GM12878 (cell line): Measurements from ENCODE around the gene PRPF31. TPM values are rescaled to one million over a fixed set of nuclear protein-coding genes. Genes with fewer than 3 reads are reported as not detected.
A peak's percentile ranks its signal among the peaks of the same experiment; 100 is the strongest.

Experiments used
- ATF3 ChIP-seq: IDR thresholded peaks from 2 replicates; pipeline ENCODE4 v1.6.1; 2011; ENCODE audit warnings: low read depth, mild to moderate bottlenecking, low read length, moderate library complexity, borderline replicate concordance; ENCODE audit errors: extremely low read depth
- BCLAF1 ChIP-seq: fragments of 450-650 bp; IDR thresholded peaks from 2 replicates; pipeline ENCODE4 v1.6.1; 2017; ENCODE audit warnings: antibody characterized with exemption, mild to moderate bottlenecking, moderate library complexity
- BMI1 ChIP-seq: fragments of 450-650 bp; IDR thresholded peaks from 2 replicates; pipeline ENCODE4 v1.6.1; 2016; ENCODE audit warnings: mild to moderate bottlenecking, moderate library complexity, borderline replicate concordance
- CBX5 ChIP-seq: sonication (generic); IDR thresholded peaks from 2 replicates; pipeline ENCODE4 v1.6.1; 2016; ENCODE audit warnings: low read depth, moderate library complexity, mild to moderate bottlenecking, inconsistent platforms
- CUX1 ChIP-seq: IDR thresholded peaks from 2 replicates; pipeline ENCODE4 v1.6.1; 2012; ENCODE audit warnings: improper control_type of control experiment, low read depth, low read length; ENCODE audit not compliant: insufficient replicate concordance
- EZH2 ChIP-seq: IDR thresholded peaks from 2 replicates; pipeline ENCODE4 v1.6.1; 2012; ENCODE audit warnings: low read depth, mild to moderate bottlenecking, control low read depth, inconsistent platforms, low read length, borderline replicate concordance; ENCODE audit not compliant: control insufficient read depth
- IKZF2 ChIP-seq, 2 experiments: fragments of 450-650 bp; IDR thresholded peaks; 2 replicates each; pipeline ENCODE4 v1.6.1; 2017; ENCODE audit warnings: mild to moderate bottlenecking in 2 of 2, moderate library complexity in 2 of 2
- MEF2A ChIP-seq: IDR thresholded peaks from 2 replicates; pipeline ENCODE4 v1.6.1; 2011; ENCODE audit warnings: low read depth, mild to moderate bottlenecking, low read length, moderate library complexity; ENCODE audit not compliant: insufficient read depth
- MTA2 ChIP-seq: fragments of 450-650 bp; IDR thresholded peaks from 2 replicates; pipeline ENCODE4 v1.6.1; 2016; ENCODE audit warnings: low read depth, mild to moderate bottlenecking, moderate library complexity
- MYC ChIP-seq: IDR thresholded peaks from 2 replicates; pipeline ENCODE4 v1.6.1; 2011; ENCODE audit warnings: mild to moderate bottlenecking, low read length, moderate library complexity, inconsistent platforms; ENCODE audit not compliant: insufficient read depth, insufficient replicate concordance, insufficient read length, severe bottlenecking
- NR2F1 ChIP-seq: fragments of 450-650 bp; conservative IDR thresholded peaks from 2 replicates; pipeline ENCODE4 v1.6.1; 2017; ENCODE audit warnings: mild to moderate bottlenecking
- RELB ChIP-seq: fragments of 450-650 bp; IDR thresholded peaks from 2 replicates; pipeline ENCODE4 v1.6.1; 2017; ENCODE audit warnings: low read depth, mild to moderate bottlenecking, moderate library complexity
- RUNX3 ChIP-seq: IDR thresholded peaks from 2 replicates; pipeline ENCODE4 v1.6.1; 2012; ENCODE audit warnings: low read length, inconsistent platforms
- SKIL ChIP-seq: fragments of 450-650 bp; IDR thresholded peaks from 2 replicates; pipeline ENCODE4 v1.6.1; 2017; ENCODE audit warnings: mild to moderate bottlenecking, low read depth, inconsistent platforms; ENCODE audit not compliant: poor library complexity, severe bottlenecking
- SMAD5 ChIP-seq: IDR thresholded peaks from 2 replicates; pipeline ENCODE4 v1.6.1; 2016; ENCODE audit warnings: antibody characterized with exemption, low read depth
- polyA plus RNA-seq, 11 experiments: library from polyadenylated mRNA; depleted of rRNA in 4 of 11; unstranded in 6 of 11; stranded (reverse) in 5 of 11; fragments of >200 nt; fragmentation: Nextera tagmentation in 4 of 11; fragmentation: Illumina TruSeq in 1 of 11; extraction: Ambion mirVana in 4 of 11; extraction: Trizol in 1 of 11; gene quantifications; 1 replicate in 1 of 11; 2 replicates in 10 of 11; pipeline versions ENCODE4 v1.2.1 to v1.2.3, GENCODE V29; 2011 to 2016; ENCODE audit warnings: inconsistent platforms in 2 of 11, missing spikeins in 2 of 11, low read depth in 1 of 11
- total RNA-seq, 4 experiments: library from RNA; depleted of rRNA in 3 of 4; stranded (reverse); fragments of >200 nt in 3 of 4; fragmentation: Illumina TruSeq in 1 of 4; extraction: Trizol in 1 of 4; gene quantifications; 2 replicates each; pipeline versions ENCODE4 v1.2.1 to v1.2.3, GENCODE V29; 2013 to 2021

Gene PRPF31
- total and polyA plus RNA-seq, 10 of the 15 experiments (the other 5 are each of a cell fraction or from before 2014, with no cell fraction given), result 2.7 to 170 (median 69.7) TPM

- peak; percentile 60 for TF ChIP-seq NR2F1
- TF ChIP-seq MEF2A, result peak; percentile 30; the same call in 1 of the 2 replicates
- no peak for TF ChIP-seq CUX1
- no peak for TF ChIP-seq EZH2
- no peak for TF ChIP-seq BCLAF1
- TF ChIP-seq MYC, result no peak
- peak; percentile 60 for TF ChIP-seq SKIL
- TF ChIP-seq ATF3, result peak; percentile 97
- peak; percentile 45 for TF ChIP-seq MTA2
- TF ChIP-seq BMI1, result no peak
- peak; percentile 56 for TF ChIP-seq SMAD5
- TF ChIP-seq RUNX3, result peak; percentile 96
- TF ChIP-seq RELB, result peak; percentile 99
- 0 out of 2 replicates have a peak, but pooled peaks have one; percentile 44 for TF ChIP-seq CBX5
- peak; percentile 56 to 72; a peak in 2 of 4 replicates for TF ChIP-seq IKZF2 (IDR thresholded peaks at IDR 0.05)
These were observed at the start of gene PRPF31, which contains the start of gene TFPT (continued) for GRCh38 chr19:54115109-54116063.
